Measurements from ENCODE around the gene MYRF. TPM values are rescaled to one million over a fixed set of nuclear protein-coding genes. Genes with fewer than 3 reads are reported as not detected.

Gene MYRF
- total and polyA plus RNA-seq, 2 of the 4 experiments (the other 2 are of a cell fraction): 1.6 to 10.7 TPM

GRCh38 chr11:61803889-61804647, 51.6 kb downstream of the MYRF start (continued):
- TF ChIP-seq CEBPB (IDR thresholded peaks at IDR 0.05; ENCODE audit: low read depth, low read length) (no peak), USF2 (IDR thresholded peaks at IDR 0.05; ENCODE audit: low read depth, low read length) (no peak), ELK1 (IDR thresholded peaks at IDR 0.05; ENCODE audit: borderline replicate concordance, low read depth, low read length) (no peak)
